Activated CD8-positive, alpha-beta T cell treated with anti-CD3 and anti-CD28 coated beads for 36 hours (primary cell): ENCODE results near the gene VSX2. TPM values are rescaled to one million over a fixed set of nuclear protein-coding genes. Genes with fewer than 3 reads are reported as not detected.

ENCODE experiments used
- ATAC-seq: fragments of 200-7000 bp; cut with Tn5 transposase; one replicate; pipeline ENCODE4 v1.10.0; 2021; ENCODE audit warnings: mild to moderate bottlenecking, moderate library complexity
- CTCF ChIA-PET: fragments of 350-600 bp; sonication (Branson Sonifier 250); formaldehyde crosslinking; loops from one replicate; lab custom pipeline; 2021; ENCODE audit warnings: antibody characterized with exemption; lab: Charles Lee
- POLR2A ChIA-PET: fragments of 350-600 bp; sonication (Branson Sonifier 250); formaldehyde crosslinking; loops from one replicate; lab custom pipeline; 2021; ENCODE audit warnings: antibody characterized with exemption; lab: Charles Lee
- DNase-seq: peaks from one replicate; pipeline ENCODE4 v3.0.0-alpha.2; 2020
- H3K27ac Mint-ChIP-seq: one replicate; pipeline ENCODE4 v1.8.0; 2021; ENCODE audit warnings: mild to moderate bottlenecking, mixed read lengths
- H3K27me3 Mint-ChIP-seq: one replicate; pipeline ENCODE4 v1.8.0; 2021; ENCODE audit warnings: mixed read lengths
- H3K36me3 Mint-ChIP-seq: one replicate; pipeline ENCODE4 v1.8.0; 2021; ENCODE audit warnings: low read depth, mixed read lengths
- H3K4me1 Mint-ChIP-seq: one replicate; pipeline ENCODE4 v1.8.0; 2021; ENCODE audit warnings: low read depth, mixed read lengths
- H3K4me3 Mint-ChIP-seq: one replicate; pipeline ENCODE4 v1.8.0; 2021; ENCODE audit warnings: mild to moderate bottlenecking, moderate library complexity, mixed read lengths
- H3K9me3 Mint-ChIP-seq: one replicate; pipeline ENCODE4 v1.8.0; 2021; ENCODE audit warnings: mixed read lengths
- intact Hi-C: fragments of 100-400 bp; cut with micrococcal nuclease; formaldehyde crosslinking; loops from one replicate; pipeline ENCODE4 v1.10.0; 2022
- total RNA-seq, 2 experiments: library from RNA; stranded (reverse); gene quantifications; one replicate each; pipeline ENCODE4 v1.2.3, GENCODE V29; 2021
- TF ChIP-seq, protein P1 (sequence below): fragments of 200-600 bp; IDR thresholded peaks from one replicate; pipeline ENCODE4 v1.8.0; 2022; ENCODE audit warnings: antibody characterized with exemption, mild to moderate bottlenecking

Gene VSX2
- not detected for total RNA-seq

- Mint-ChIP-seq H3K9me3 (no peaks in the 10 kb centered on the region), H3K4me1 (peaks cover 11% of the 10 kb centered on the region), H3K4me3 (peak within 1 kb of the TSS; percentile 5), H3K27me3 (peaks cover 50% of the 10 kb centered on the region), H3K36me3 (no peaks in the 10 kb centered on the region), H3K27ac (no peak within 1 kb of the TSS)
- ChIA-PET CTCF (interaction anchor here (0.8 to 2.5 kb wide), 4 partner anchors 13 to 22 kb away, joined by 3 to 8 read pairs (median 6); no protein-coding TSS in a partner anchor), POLR2A (no interaction called here)
- TF ChIP-seq, protein P1, sequence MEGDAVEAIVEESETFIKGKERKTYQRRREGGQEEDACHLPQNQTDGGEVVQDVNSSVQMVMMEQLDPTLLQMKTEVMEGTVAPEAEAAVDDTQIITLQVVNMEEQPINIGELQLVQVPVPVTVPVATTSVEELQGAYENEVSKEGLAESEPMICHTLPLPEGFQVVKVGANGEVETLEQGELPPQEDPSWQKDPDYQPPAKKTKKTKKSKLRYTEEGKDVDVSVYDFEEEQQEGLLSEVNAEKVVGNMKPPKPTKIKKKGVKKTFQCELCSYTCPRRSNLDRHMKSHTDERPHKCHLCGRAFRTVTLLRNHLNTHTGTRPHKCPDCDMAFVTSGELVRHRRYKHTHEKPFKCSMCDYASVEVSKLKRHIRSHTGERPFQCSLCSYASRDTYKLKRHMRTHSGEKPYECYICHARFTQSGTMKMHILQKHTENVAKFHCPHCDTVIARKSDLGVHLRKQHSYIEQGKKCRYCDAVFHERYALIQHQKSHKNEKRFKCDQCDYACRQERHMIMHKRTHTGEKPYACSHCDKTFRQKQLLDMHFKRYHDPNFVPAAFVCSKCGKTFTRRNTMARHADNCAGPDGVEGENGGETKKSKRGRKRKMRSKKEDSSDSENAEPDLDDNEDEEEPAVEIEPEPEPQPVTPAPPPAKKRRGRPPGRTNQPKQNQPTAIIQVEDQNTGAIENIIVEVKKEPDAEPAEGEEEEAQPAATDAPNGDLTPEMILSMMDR, result no peak
- intact Hi-C loops, result no loop called here
- DNase-seq (no peak), ATAC-seq (no peak)
Observed at GRCh38 chr14:74238974-74239847, at the start of gene VSX2. Gene VSX2 (plus strand): TSS chr14:74239449. CDS start chr14:74239562, 113 bp downstream.

DNA sequence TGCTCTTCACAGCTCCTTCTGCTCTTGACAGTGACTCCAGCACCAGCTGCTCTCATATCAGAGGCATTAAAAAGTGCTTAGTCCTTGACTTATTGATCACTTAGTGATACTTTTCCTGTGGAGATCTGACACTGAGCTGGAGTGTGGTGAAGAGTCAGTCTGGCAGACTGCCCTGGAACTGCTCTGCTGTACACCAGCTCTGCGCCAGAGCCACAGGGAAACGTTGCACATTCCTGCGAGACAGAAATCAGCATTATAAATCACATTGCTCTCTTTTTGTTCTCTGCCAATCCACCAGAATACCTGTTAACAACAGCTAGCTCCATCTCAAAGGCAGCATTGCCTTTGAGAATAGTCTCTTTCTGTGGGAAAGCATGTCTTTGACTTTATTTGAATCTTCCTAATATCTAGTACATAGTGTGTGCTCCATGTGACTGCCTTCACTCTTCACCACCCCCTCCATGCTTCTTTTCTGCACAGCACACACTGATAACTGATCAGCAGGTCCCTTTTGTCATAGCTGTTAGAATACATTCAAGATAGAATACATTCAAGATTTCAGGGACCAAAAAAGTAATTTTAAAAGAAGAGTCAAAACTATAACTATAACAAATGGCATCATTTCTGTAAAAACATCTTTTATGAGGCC lies 48.2 kb upstream of the VSX2 start:
- no peak overlapping the region for H3K27ac Mint-ChIP-seq
- CTCF ChIA-PET, result no interaction called here
- ATAC-seq (no peak), DNase-seq (no peak)
- POLR2A ChIA-PET, result interaction anchor here (0.6 kb wide), 1 partner anchor 9 kb away, joined by 3 read pairs; no protein-coding TSS in a partner anchor
- no peaks in the 10 kb centered on the region for H3K9me3 Mint-ChIP-seq
- no peak overlapping the region for H3K4me3 Mint-ChIP-seq
- no peaks in the 10 kb centered on the region for H3K27me3 Mint-ChIP-seq
- TF ChIP-seq, protein P1, result no peak
- H3K4me1 Mint-ChIP-seq, result no peaks in the 10 kb centered on the region
- intact Hi-C loops, result no loop called here
- H3K36me3 Mint-ChIP-seq, result no peaks in the 10 kb centered on the region

GRCh38 chr14:74194506-74195274 lies 44.6 kb upstream of the VSX2 start:
- Mint-ChIP-seq H3K27ac (no peak overlapping the region), H3K4me3 (no peak overlapping the region), H3K9me3 (no peaks in the 10 kb centered on the region), H3K4me1 (no peaks in the 10 kb centered on the region), H3K36me3 (peaks cover 7% of the 10 kb centered on the region), H3K27me3 (no peaks in the 10 kb centered on the region)
- ATAC-seq (no peak), DNase-seq (no peak)
- ChIA-PET POLR2A (no interaction called here), CTCF (no interaction called here)
- intact Hi-C loops, result no loop called here
- TF ChIP-seq, protein P1, result no peak

DNA sequence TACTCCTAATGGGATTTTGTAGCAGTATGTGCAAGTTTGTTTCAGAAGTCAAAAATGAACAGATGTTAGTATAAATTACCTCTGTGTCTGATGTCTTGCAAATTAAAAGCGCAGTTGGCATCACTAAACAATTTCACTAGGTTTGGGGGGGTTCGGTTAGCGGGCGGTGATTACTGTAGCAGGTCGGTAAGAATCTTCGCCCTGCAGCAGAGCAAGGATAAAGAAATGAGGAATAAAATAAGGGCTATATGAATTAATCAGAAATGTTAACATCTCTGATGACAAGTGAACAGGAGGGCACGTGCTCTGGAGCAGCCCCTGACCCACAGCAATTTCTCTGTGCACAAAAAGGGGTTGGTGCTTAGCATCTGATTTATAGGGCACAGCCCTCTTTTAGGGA lies 43.6 kb upstream of the VSX2 start:
- CTCF ChIA-PET, result no interaction called here
- POLR2A ChIA-PET, result no interaction called here
- intact Hi-C loops, result no loop called here
- H3K4me3 Mint-ChIP-seq, result no peak overlapping the region
- H3K27ac Mint-ChIP-seq, result no peak overlapping the region
- H3K36me3 Mint-ChIP-seq, result peaks cover 10% of the 10 kb centered on the region
- no peaks in the 10 kb centered on the region for H3K4me1 Mint-ChIP-seq
- no peaks in the 10 kb centered on the region for H3K27me3 Mint-ChIP-seq
- DNase-seq (no peak), ATAC-seq (no peak)
- H3K9me3 Mint-ChIP-seq, result no peaks in the 10 kb centered on the region
- TF ChIP-seq, protein P1, result no peak
